Measurements from ENCODE around the gene CYGB. TPM values are rescaled to one million over a fixed set of nuclear protein-coding genes. Genes with fewer than 3 reads are reported as not detected.
A peak's percentile ranks its signal among the peaks of the same experiment; 100 is the strongest.

CYGB gene
- total and polyA plus RNA-seq, 2 of the 13 experiments (the other 11 are each of a cell fraction or from before 2014, with no cell fraction given) = 18.9 to 27.1 TPM

- TF ChIP-seq SNAPC4 (CRISPR knock-in tag; IDR thresholded peaks at IDR 0.05) = no peak
- TF ChIP-seq ZNF367 (CRISPR knock-in tag; IDR thresholded peaks at IDR 0.05; ENCODE audit: borderline replicate concordance) = no peak; the same call in 1 of the 2 replicates
- peak; percentile 99; the same call in 1 of the 2 replicates for TF ChIP-seq ZNF674 (CRISPR knock-in tag; IDR thresholded peaks at IDR 0.05; ENCODE audit: low read depth)
- no peak for TF ChIP-seq GRHL1 (CRISPR knock-in tag; conservative IDR thresholded peaks at IDR 0.05)
- no peak for TF ChIP-seq MBNL3 (CRISPR knock-in tag; conservative IDR thresholded peaks at IDR 0.05)
- TF ChIP-seq PAX8 (CRISPR knock-in tag; IDR thresholded peaks at IDR 0.05; ENCODE audit: borderline replicate concordance) = no peak
- no peak for TF ChIP-seq RFX1 (IDR thresholded peaks at IDR 0.05)
- peak; percentile 47; the same call in 1 of the 2 replicates for TF ChIP-seq NRL (CRISPR knock-in tag; IDR thresholded peaks at IDR 0.05; ENCODE audit: borderline replicate concordance)
- no peak for TF ChIP-seq NAIF1 (CRISPR knock-in tag; IDR thresholded peaks at IDR 0.05; ENCODE audit: borderline replicate concordance)
- TF ChIP-seq ZNF354B (CRISPR knock-in tag; IDR thresholded peaks at IDR 0.05) = no peak; the same call in 1 of the 2 replicates
- no peak for TF ChIP-seq XBP1 (CRISPR knock-in tag; IDR thresholded peaks at IDR 0.05)
- TF ChIP-seq RBAK (CRISPR knock-in tag; IDR thresholded peaks at IDR 0.05) = no peak
- TF ChIP-seq CERS6 (CRISPR knock-in tag; IDR thresholded peaks at IDR 0.05) = no peak
- no peak for TF ChIP-seq ZKSCAN1 (IDR thresholded peaks at IDR 0.05; ENCODE audit: low read length)
- TF ChIP-seq MYC (CRISPR knock-in tag; IDR thresholded peaks at IDR 0.05; ENCODE audit: borderline replicate concordance) = peak; percentile 85
- TF ChIP-seq ZNF430 (CRISPR knock-in tag; IDR thresholded peaks at IDR 0.05) = peak; percentile 76; the same call in 1 of the 2 replicates
- TF ChIP-seq PAXIP1 (CRISPR knock-in tag; conservative IDR thresholded peaks at IDR 0.05) = peak; percentile 59; the same call in 1 of the 2 replicates
- TF ChIP-seq EZH2 (conservative IDR thresholded peaks at IDR 0.05; ENCODE audit: low read depth, low read length) = no peak
Observed at GRCh38 chr17:76501018-76501826, 36.3 kb downstream of the CYGB start, which contains the start of gene RHBDF2 (continued).
